ENCODE data around the gene ALOX5. TPM values are rescaled to one million over a fixed set of nuclear protein-coding genes. Genes with fewer than 3 reads are reported as not detected.

ALOX5 gene
- total RNA-seq, 6 experiments from 2014 or later: not detected

- DNase-seq: no peak
- no peaks in the 10 kb centered on the region for H3K36me3 Mint-ChIP-seq (ENCODE audit: low read depth)
- H3K27me3 Mint-ChIP-seq (ENCODE audit: insufficient read depth): peaks cover 31% of the 10 kb centered on the region
- H3K27ac Mint-ChIP-seq: no peak overlapping the region
- H3K9me3 Mint-ChIP-seq: no peaks in the 10 kb centered on the region
- no peak overlapping the region for H3K4me3 Mint-ChIP-seq
- H3K4me1 Mint-ChIP-seq (ENCODE audit: low read depth): no peaks in the 10 kb centered on the region
- TF ChIP-seq CTCF (IDR thresholded peaks at IDR 0.05): no peak
These were observed 5.1 kb downstream of the ALOX5 start for GRCh38 chr10:45378914-45379726.

GRCh38 chr10:45379891-45380540 lies 6.0 kb downstream of the ALOX5 start:
- H3K4me3 Mint-ChIP-seq: no peak overlapping the region
- DNase-seq: no peak
- no peaks in the 10 kb centered on the region for H3K36me3 Mint-ChIP-seq (ENCODE audit: low read depth)
- peaks cover 31% of the 10 kb centered on the region for H3K27me3 Mint-ChIP-seq (ENCODE audit: insufficient read depth)
- no peak for TF ChIP-seq CTCF (IDR thresholded peaks at IDR 0.05)
- H3K4me1 Mint-ChIP-seq (ENCODE audit: low read depth): no peaks in the 10 kb centered on the region
- H3K9me3 Mint-ChIP-seq: no peaks in the 10 kb centered on the region
- H3K27ac Mint-ChIP-seq: no peak overlapping the region

GRCh38 chr10:45380903-45381620 lies 7.0 kb downstream of the ALOX5 start:
- H3K4me1 Mint-ChIP-seq (ENCODE audit: low read depth): no peaks in the 10 kb centered on the region
- no peak for TF ChIP-seq CTCF (IDR thresholded peaks at IDR 0.05)
- H3K9me3 Mint-ChIP-seq: no peaks in the 10 kb centered on the region
- no peak overlapping the region for H3K27ac Mint-ChIP-seq
- no peak overlapping the region for H3K4me3 Mint-ChIP-seq
- no peaks in the 10 kb centered on the region for H3K36me3 Mint-ChIP-seq (ENCODE audit: low read depth)
- H3K27me3 Mint-ChIP-seq (ENCODE audit: insufficient read depth): peaks cover 20% of the 10 kb centered on the region
- DNase-seq: no peak

- no peak for TF ChIP-seq CTCF (IDR thresholded peaks at IDR 0.05)
- H3K27ac Mint-ChIP-seq: no peak overlapping the region
- no peaks in the 10 kb centered on the region for H3K36me3 Mint-ChIP-seq (ENCODE audit: low read depth)
- no peaks in the 10 kb centered on the region for H3K4me1 Mint-ChIP-seq (ENCODE audit: low read depth)
- DNase-seq: no peak
- H3K4me3 Mint-ChIP-seq: no peak overlapping the region
- peaks cover 16% of the 10 kb centered on the region for H3K27me3 Mint-ChIP-seq (ENCODE audit: insufficient read depth)
- no peaks in the 10 kb centered on the region for H3K9me3 Mint-ChIP-seq
These were observed 8.6 kb downstream of the ALOX5 start for GRCh38 chr10:45382591-45382990.

- no peak for TF ChIP-seq CTCF (IDR thresholded peaks at IDR 0.05)
- no peaks in the 10 kb centered on the region for H3K4me1 Mint-ChIP-seq (ENCODE audit: low read depth)
- DNase-seq: no peak
- no peaks in the 10 kb centered on the region for H3K9me3 Mint-ChIP-seq
- no peak overlapping the region for H3K27ac Mint-ChIP-seq
- H3K4me3 Mint-ChIP-seq: no peak overlapping the region
- H3K36me3 Mint-ChIP-seq (ENCODE audit: low read depth): no peaks in the 10 kb centered on the region
- peaks cover 10% of the 10 kb centered on the region for H3K27me3 Mint-ChIP-seq (ENCODE audit: insufficient read depth)
These were observed 9.8 kb downstream of the ALOX5 start for GRCh38 chr10:45383682-45384330.
